OCI-LY3 (cell line): Measurements from ENCODE around the gene PROSER3.

Experiments used
- EZH2phosphoT487 ChIP-seq: fragments of 200-600 bp; shearing (Covaris generic); IDR thresholded peaks from 2 replicates; pipeline ENCODE4 v1.6.1; 2018; ENCODE audit warnings: antibody characterized with exemption, mixed run types, low read depth
- TF ChIP-seq, protein P1 (sequence below): fragments of 200-600, 300-600 bp; sonication (generic); IDR thresholded peaks from 2 replicates; pipeline ENCODE4 v1.5.1; 2014; ENCODE audit warnings: antibody characterized with exemption, low read length, low read depth

DNA sequence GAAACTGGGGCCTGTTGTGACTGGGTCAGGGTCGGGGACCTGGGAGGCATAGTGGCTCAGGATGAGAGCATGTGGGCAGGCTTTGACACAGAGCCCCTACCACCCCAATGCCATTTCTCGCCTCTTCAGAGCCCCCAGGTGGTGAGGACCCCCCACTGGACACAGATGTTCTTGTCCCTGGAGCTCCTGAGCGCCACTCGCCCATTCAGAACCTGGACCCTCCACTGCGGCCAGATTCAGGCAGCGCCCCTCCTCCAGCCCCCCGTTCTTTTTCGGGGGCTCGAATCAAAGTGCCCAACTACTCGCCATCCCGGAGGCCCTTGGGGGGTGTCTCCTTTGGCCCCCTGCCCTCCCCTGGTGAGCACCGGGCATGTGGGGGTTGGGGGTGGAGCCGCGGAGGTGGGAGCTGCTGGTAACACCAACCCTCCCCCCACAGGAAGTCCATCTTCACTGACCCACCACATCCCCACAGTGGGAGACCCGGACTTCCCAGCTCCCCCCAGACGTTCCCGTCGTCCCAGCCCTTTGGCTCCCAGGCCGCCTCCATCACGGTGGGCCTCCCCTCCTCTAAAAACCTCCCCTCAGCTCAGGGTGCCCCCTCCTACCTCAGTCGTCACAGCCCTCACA is 26.1 kb upstream of the PROSER3 start:
- TF ChIP-seq, protein P1, sequence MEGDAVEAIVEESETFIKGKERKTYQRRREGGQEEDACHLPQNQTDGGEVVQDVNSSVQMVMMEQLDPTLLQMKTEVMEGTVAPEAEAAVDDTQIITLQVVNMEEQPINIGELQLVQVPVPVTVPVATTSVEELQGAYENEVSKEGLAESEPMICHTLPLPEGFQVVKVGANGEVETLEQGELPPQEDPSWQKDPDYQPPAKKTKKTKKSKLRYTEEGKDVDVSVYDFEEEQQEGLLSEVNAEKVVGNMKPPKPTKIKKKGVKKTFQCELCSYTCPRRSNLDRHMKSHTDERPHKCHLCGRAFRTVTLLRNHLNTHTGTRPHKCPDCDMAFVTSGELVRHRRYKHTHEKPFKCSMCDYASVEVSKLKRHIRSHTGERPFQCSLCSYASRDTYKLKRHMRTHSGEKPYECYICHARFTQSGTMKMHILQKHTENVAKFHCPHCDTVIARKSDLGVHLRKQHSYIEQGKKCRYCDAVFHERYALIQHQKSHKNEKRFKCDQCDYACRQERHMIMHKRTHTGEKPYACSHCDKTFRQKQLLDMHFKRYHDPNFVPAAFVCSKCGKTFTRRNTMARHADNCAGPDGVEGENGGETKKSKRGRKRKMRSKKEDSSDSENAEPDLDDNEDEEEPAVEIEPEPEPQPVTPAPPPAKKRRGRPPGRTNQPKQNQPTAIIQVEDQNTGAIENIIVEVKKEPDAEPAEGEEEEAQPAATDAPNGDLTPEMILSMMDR, result no peak
- no peak for TF ChIP-seq EZH2phosphoT487
